HG02623 (cell line): ENCODE data around the gene TNS2.

Experiments
- ATAC-seq: cut with Tn5 transposase; IDR thresholded peaks from one replicate; pipeline ENCODE4 v1.9.1; 2021; ENCODE audit warnings: moderate library complexity; ENCODE audit not compliant: unreplicated experiment

TNS2 gene

GRCh38 chr12:53042607-53043454 lies 7.0 kb upstream of the TNS2 start:
- no peak for ATAC-seq

GRCh38 chr12:53044052-53044581 lies 5.7 kb upstream of the TNS2 start:
- ATAC-seq = no peak

GRCh38 chr12:53044896-53045695 lies 4.8 kb upstream of the TNS2 start:
- no peak for ATAC-seq

GRCh38 chr12:53045696-53046045 lies 4.2 kb upstream of the TNS2 start:
- no peak for ATAC-seq

GRCh38 chr12:53046655-53047220 lies 3.1 kb upstream of the TNS2 start:
- peak; percentile 29 for ATAC-seq

GRCh38 chr12:53047221-53048032 lies 2.4 kb upstream of the TNS2 start:
- peak; percentile 61 for ATAC-seq

GRCh38 chr12:53048033-53048779 lies 1.7 kb upstream of the TNS2 start:
- ATAC-seq = no peak

GRCh38 chr12:53048780-53049401 lies 974 bp upstream of the TNS2 start:
- no peak for ATAC-seq

GRCh38 chr12:53050426-53051057 lies 677 bp downstream of the TNS2 start:
- no peak for ATAC-seq

GRCh38 chr12:53051058-53051880 lies 1.4 kb downstream of the TNS2 start:
- ATAC-seq = no peak

GRCh38 chr12:53051881-53052412 lies 2.1 kb downstream of the TNS2 start:
- no peak for ATAC-seq

GRCh38 chr12:53052419-53053217 lies 2.8 kb downstream of the TNS2 start:
- ATAC-seq = no peak

GRCh38 chr12:53053218-53054111 lies 3.6 kb downstream of the TNS2 start:
- no peak for ATAC-seq

- peak; percentile 89 for ATAC-seq
These were observed 4.4 kb downstream of the TNS2 start for GRCh38 chr12:53054112-53054878.

GRCh38 chr12:53055471-53056266 lies 5.8 kb downstream of the TNS2 start:
- ATAC-seq = no peak
